HepG2 (cell line): ENCODE results near the gene AP3D1. TPM values are rescaled to one million over a fixed set of nuclear protein-coding genes. Genes with fewer than 3 reads are reported as not detected.

Experiments used
- CREM ChIP-seq, 2 experiments: sonication (generic) in 1 of 2; formaldehyde crosslinking in 1 of 2; IDR thresholded peaks; 2 replicates each; pipeline versions ENCODE4 v1.4.0 to v1.6.1; 2016 to 2020; ENCODE audit warnings: antibody characterized with exemption in 1 of 2, mild to moderate bottlenecking in 1 of 2, missing genetic modification reagents in 1 of 2
- DZIP1 ChIP-seq: sonication (generic); formaldehyde crosslinking; IDR thresholded peaks from 2 replicates; pipeline ENCODE4 v1.5.0; 2020; ENCODE audit warnings: mild to moderate bottlenecking, missing genetic modification reagents
- FOXC1 ChIP-seq: sonication (generic); formaldehyde crosslinking; IDR thresholded peaks from 2 replicates; pipeline ENCODE4 v1.8.0; 2022; ENCODE audit warnings: mild to moderate bottlenecking, missing genetic modification reagents, borderline replicate concordance
- FOXP4 ChIP-seq: sonication (generic); formaldehyde crosslinking; IDR thresholded peaks from 2 replicates; pipeline ENCODE4 v1.4.0; 2020; ENCODE audit warnings: missing genetic modification reagents
- GATAD2A ChIP-seq: IDR thresholded peaks from 2 replicates; pipeline ENCODE4 v1.6.1; 2016
- HIC2 ChIP-seq: sonication (generic); formaldehyde crosslinking; IDR thresholded peaks from 2 replicates; pipeline ENCODE4 v1.9.0; 2022; ENCODE audit warnings: low read depth, missing genetic modification reagents
- RARA ChIP-seq: IDR thresholded peaks from 2 replicates; pipeline ENCODE4 v1.6.1; 2016; ENCODE audit warnings: missing genetic modification reagents, missing compliant biosample characterization
- ZHX1 ChIP-seq: sonication (generic); formaldehyde crosslinking; IDR thresholded peaks from 2 replicates; pipeline ENCODE4 v1.8.1; 2022; ENCODE audit warnings: low read depth, mild to moderate bottlenecking, missing genetic modification reagents
- ZNF136 ChIP-seq: sonication (generic); formaldehyde crosslinking; IDR thresholded peaks from 2 replicates; pipeline ENCODE4 v1.8.1; 2022; ENCODE audit warnings: low read depth, mild to moderate bottlenecking, moderate library complexity, missing genetic modification reagents
- ZNF224 ChIP-seq: sonication (generic); formaldehyde crosslinking; IDR thresholded peaks from 2 replicates; pipeline ENCODE4 v1.5.0; 2020; ENCODE audit warnings: mild to moderate bottlenecking, missing genetic modification reagents
- ZNF253 ChIP-seq: sonication (generic); formaldehyde crosslinking; IDR thresholded peaks from 2 replicates; pipeline ENCODE4 v1.8.0; 2022; ENCODE audit warnings: mild to moderate bottlenecking, missing genetic modification reagents, borderline replicate concordance
- ZNF562 ChIP-seq: sonication (generic); formaldehyde crosslinking; IDR thresholded peaks from 2 replicates; pipeline ENCODE4 v1.8.0; 2022; ENCODE audit warnings: missing genetic modification reagents, borderline replicate concordance
- ZNF569 ChIP-seq: sonication (generic); formaldehyde crosslinking; IDR thresholded peaks from 2 replicates; pipeline ENCODE4 v1.5.0; 2020; ENCODE audit warnings: mild to moderate bottlenecking, missing genetic modification reagents, moderate library complexity, borderline replicate concordance
- ZNF777 ChIP-seq: sonication (generic); formaldehyde crosslinking; IDR thresholded peaks from 2 replicates; pipeline ENCODE4 v1.4.0; 2020; ENCODE audit warnings: missing genetic modification reagents
- ZSCAN31 ChIP-seq: sonication (generic); formaldehyde crosslinking; IDR thresholded peaks from 2 replicates; pipeline ENCODE4 v1.5.0; 2020; ENCODE audit warnings: low read depth, mild to moderate bottlenecking, missing genetic modification reagents
- polyA plus RNA-seq, 8 experiments: library from polyadenylated mRNA; depleted of rRNA in 3 of 8; stranded (reverse) in 7 of 8; unstranded in 1 of 8; fragments of >200 nt; fragmentation: Illumina TruSeq in 4 of 8; extraction: Trizol in 4 of 8; gene quantifications; 2 replicates each; pipeline versions ENCODE4 v1.2.1 to v1.2.3, GENCODE V29; 2011 to 2016; ENCODE audit warnings: low read depth in 4 of 8, missing spikeins in 1 of 8, mixed read lengths in 1 of 8; ENCODE audit not compliant: insufficient read depth in 1 of 8
- total RNA-seq, 5 experiments: library from RNA; depleted of rRNA; stranded (reverse); fragments of >200 nt; fragmentation: Illumina TruSeq; extraction: Trizol; gene quantifications; 2 replicates each; pipeline ENCODE4 v1.2.3, GENCODE V29; 2016; ENCODE audit warnings: low read depth in 1 of 5
- TF ChIP-seq, protein P1 (sequence below): sonication (generic); formaldehyde crosslinking; IDR thresholded peaks from 2 replicates; pipeline ENCODE4 v1.4.0; 2020; ENCODE audit warnings: missing genetic modification reagents
- TF ChIP-seq, protein P2 (sequence below): sonication (generic); formaldehyde crosslinking; IDR thresholded peaks from 2 replicates; pipeline ENCODE4 v1.9.0; 2021; ENCODE audit warnings: missing genetic modification reagents, borderline replicate concordance

The AP3D1 gene
- total and polyA plus RNA-seq, 2 of the 13 experiments (the other 11 are each of a cell fraction or from before 2014, with no cell fraction given), result 68.0 to 82.6 TPM

DNA sequence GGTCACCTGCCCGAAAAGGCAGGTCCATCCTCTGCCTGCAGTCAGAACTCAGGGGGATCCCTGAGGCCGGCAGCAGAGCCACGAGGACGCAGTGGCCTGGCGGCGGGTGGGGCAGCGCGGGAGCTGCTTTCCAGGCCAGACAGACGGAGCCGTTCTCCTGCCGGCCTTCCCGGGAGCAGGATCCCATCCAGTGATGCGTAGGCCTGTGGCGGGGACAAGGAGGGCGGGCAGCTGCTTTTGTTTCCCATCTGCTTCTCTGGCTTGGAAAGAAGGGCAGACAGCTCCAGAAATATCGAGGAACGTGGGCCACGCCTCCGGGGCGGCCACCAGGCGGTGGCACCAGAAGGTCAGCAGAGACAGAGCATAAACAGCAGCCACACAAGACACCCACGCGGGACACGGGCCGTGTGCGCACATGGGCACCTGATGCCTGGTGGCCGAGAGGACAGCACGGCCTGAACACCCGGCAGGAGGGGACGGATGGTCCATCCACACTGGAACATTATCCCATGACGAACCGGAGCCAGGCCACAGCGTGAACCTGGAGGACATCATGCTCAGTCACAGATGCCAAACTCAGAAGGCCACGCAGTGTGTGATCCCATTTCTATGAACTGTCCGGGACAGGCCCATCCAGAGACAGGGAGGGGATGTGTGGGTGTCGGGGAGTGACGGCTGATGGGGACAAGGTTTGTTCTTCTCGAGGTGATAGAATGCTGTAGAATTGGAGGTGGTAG lies 86.4 kb downstream of the AP3D1 start (continued):
- TF ChIP-seq RARA (peak; percentile 54), ZNF253 (CRISPR knock-in tag) (peak; percentile 13; the same call in 1 of the 2 replicates), ZNF136 (no peak), ZNF569 (CRISPR knock-in tag) (no peak), HIC2 (CRISPR knock-in tag) (0 out of 2 replicates have a peak, but pooled peaks have one; percentile 10), ZNF562 (CRISPR knock-in tag) (no peak), ZNF777 (CRISPR knock-in tag) (no peak), ZSCAN31 (CRISPR knock-in tag) (0 out of 2 replicates have a peak, but pooled peaks have one; percentile 50), ZHX1 (CRISPR knock-in tag) (no peak; the same call in 1 of the 2 replicates), DZIP1 (CRISPR knock-in tag) (peak; percentile 29; the same call in 1 of the 2 replicates), ZNF224 (CRISPR knock-in tag) (no peak), FOXC1 (CRISPR knock-in tag) (peak; percentile 68; the same call in 1 of the 2 replicates), FOXP4 (CRISPR knock-in tag) (0 out of 2 replicates have a peak, but pooled peaks have one; percentile 11), CREM (IDR thresholded peaks at IDR 0.05) (no peak), CREM (CRISPR knock-in tag; IDR thresholded peaks at IDR 0.05) (no peak), GATAD2A (CRISPR knock-in tag) (peak; percentile 55)
- TF ChIP-seq, protein P1, sequence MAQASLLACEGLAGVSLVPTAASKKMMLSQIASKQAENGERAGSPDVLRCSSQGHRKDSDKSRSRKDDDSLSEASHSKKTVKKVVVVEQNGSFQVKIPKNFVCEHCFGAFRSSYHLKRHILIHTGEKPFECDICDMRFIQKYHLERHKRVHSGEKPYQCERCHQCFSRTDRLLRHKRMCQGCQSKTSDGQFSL (CRISPR knock-in tag), result no peak
- TF ChIP-seq, protein P2, sequence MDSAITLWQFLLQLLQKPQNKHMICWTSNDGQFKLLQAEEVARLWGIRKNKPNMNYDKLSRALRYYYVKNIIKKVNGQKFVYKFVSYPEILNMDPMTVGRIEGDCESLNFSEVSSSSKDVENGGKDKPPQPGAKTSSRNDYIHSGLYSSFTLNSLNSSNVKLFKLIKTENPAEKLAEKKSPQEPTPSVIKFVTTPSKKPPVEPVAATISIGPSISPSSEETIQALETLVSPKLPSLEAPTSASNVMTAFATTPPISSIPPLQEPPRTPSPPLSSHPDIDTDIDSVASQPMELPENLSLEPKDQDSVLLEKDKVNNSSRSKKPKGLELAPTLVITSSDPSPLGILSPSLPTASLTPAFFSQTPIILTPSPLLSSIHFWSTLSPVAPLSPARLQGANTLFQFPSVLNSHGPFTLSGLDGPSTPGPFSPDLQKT, result no peak
